ENCODE measurements around the gene ADAR.

DNA sequence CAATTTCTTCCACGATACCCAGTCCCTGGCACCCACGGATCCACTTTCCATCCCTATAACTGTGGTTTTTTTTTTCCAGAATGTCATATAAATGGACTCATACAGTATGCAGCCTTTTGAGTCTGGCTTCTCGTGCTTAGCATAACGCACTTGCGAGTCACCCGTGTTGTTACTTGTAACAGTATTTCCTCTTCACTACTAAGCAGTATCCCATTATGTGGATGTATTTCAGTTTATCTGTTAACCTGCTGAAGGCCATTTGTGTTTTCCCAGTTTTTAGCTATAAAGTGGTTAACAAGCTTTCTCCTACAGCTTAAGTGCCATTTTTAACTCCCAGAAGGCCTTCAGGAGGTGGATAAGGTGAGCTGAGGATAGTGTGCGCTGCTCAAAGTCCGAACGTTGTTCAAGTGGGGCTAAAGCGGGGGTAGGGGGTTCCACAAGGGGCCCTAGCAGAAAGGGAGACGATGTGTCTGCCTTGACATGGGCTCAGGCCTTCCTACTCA is 829 bp downstream of the ADAR start:
- TF ChIP-seq RXRA (IDR thresholded peaks at IDR 0.05; ENCODE audit: insufficient read depth, low read depth, low read length) (no peak), EZH2 (IDR thresholded peaks at IDR 0.05; ENCODE audit: low read depth, low read length, severe bottlenecking) (no peak)
- TF ChIP-seq, protein P1, sequence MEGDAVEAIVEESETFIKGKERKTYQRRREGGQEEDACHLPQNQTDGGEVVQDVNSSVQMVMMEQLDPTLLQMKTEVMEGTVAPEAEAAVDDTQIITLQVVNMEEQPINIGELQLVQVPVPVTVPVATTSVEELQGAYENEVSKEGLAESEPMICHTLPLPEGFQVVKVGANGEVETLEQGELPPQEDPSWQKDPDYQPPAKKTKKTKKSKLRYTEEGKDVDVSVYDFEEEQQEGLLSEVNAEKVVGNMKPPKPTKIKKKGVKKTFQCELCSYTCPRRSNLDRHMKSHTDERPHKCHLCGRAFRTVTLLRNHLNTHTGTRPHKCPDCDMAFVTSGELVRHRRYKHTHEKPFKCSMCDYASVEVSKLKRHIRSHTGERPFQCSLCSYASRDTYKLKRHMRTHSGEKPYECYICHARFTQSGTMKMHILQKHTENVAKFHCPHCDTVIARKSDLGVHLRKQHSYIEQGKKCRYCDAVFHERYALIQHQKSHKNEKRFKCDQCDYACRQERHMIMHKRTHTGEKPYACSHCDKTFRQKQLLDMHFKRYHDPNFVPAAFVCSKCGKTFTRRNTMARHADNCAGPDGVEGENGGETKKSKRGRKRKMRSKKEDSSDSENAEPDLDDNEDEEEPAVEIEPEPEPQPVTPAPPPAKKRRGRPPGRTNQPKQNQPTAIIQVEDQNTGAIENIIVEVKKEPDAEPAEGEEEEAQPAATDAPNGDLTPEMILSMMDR (IDR thresholded peaks at IDR 0.05; ENCODE audit: control extremely low read depth in 1 of 3, insufficient read depth in 1 of 3, low read depth in 1 of 3, low read length in 3 of 3): no peak
